IMR-90 (cell line): ENCODE results near the gene RUFY4. TPM values are rescaled to one million over a fixed set of nuclear protein-coding genes. Genes with fewer than 3 reads are reported as not detected.

Experiments
- ATAC-seq: fragments of 200-7000 bp; cut with Tn5 transposase; 2 replicates; pipeline ENCODE4 v1.9.1; 2020; ENCODE audit warnings: low read depth, mild to moderate bottlenecking, moderate library complexity
- BruUV-seq: library from RNA; stranded (reverse); fragments of 400-500 nt; replicated peaks from 2 replicates; lab custom pipeline; 2021; lab: Mats Ljungman, UMichigan
- CTCF ChIA-PET: fragments of 300-600 bp; formaldehyde crosslinking; extraction: SDS; loops from one replicate; lab custom pipeline; 2021; ENCODE audit warnings: antibody characterized with exemption; lab: Yijun Ruan, JAX
- POLR2A ChIA-PET: fragments of 300-600 bp; sonication (Branson Sonifier 250); formaldehyde crosslinking; loops from one replicate; lab custom pipeline; 2022; ENCODE audit warnings: antibody characterized with exemption; ENCODE audit not compliant: unreplicated experiment; lab: Charles Lee
- DNase-seq: peaks from one replicate; pipeline ENCODE4 v3.0.0; 2013
- H2AFZ ChIP-seq: replicated peaks from 2 replicates; pipeline ENCODE3; 2013; ENCODE audit warnings: low read length, mild to moderate bottlenecking; ENCODE audit not compliant: poor library complexity
- H2AK5ac ChIP-seq: 2 replicates; pipeline ENCODE4 v1.6.1; 2013; ENCODE audit warnings: low read depth, low read length, inconsistent platforms
- H2AK9ac ChIP-seq: replicated peaks from 2 replicates; pipeline ENCODE3; 2013; ENCODE audit warnings: mild to moderate bottlenecking, low read depth, low read length, moderate library complexity; ENCODE audit not compliant: poor library complexity
- H2BK120ac ChIP-seq: 2 replicates; pipeline ENCODE4 v1.6.1; 2013; ENCODE audit warnings: low read depth, low read length, inconsistent platforms
- H2BK15ac ChIP-seq: 3 replicates; pipeline ENCODE4 v1.6.1; 2013; ENCODE audit warnings: low read depth, low read length, inconsistent platforms
- H2BK20ac ChIP-seq: 2 replicates; pipeline ENCODE4 v1.6.1; 2013; ENCODE audit warnings: low read depth, mild to moderate bottlenecking, inconsistent platforms, low read length, moderate library complexity
- H2BK5ac ChIP-seq: 2 replicates; pipeline ENCODE4 v1.6.1; 2013; ENCODE audit warnings: mild to moderate bottlenecking, low read depth, low read length, inconsistent platforms; ENCODE audit not compliant: poor library complexity, severe bottlenecking
- H3K14ac ChIP-seq: replicated peaks from 2 replicates; pipeline ENCODE4 v1.6.1; 2013; ENCODE audit warnings: low read depth, low read length, inconsistent platforms
- H3K18ac ChIP-seq: 2 replicates; pipeline ENCODE4 v1.6.1; 2013; ENCODE audit warnings: low read depth, low read length, control low read depth
- H3K23ac ChIP-seq: 2 replicates; pipeline ENCODE4 v1.6.1; 2013; ENCODE audit warnings: low read depth, low read length, inconsistent platforms
- H3K27ac ChIP-seq: 2 replicates; pipeline ENCODE4 v1.5.1; 2013; ENCODE audit warnings: mild to moderate bottlenecking, control low read depth, low read length; ENCODE audit not compliant: insufficient read depth
- H3K27me3 ChIP-seq: 2 replicates; pipeline ENCODE4 v1.6.1; 2013; ENCODE audit warnings: low read length; ENCODE audit not compliant: control insufficient read depth, insufficient read depth
- H3K36me3 ChIP-seq: 2 replicates; pipeline ENCODE4 v1.6.1; 2013; ENCODE audit warnings: low read length, mixed read lengths; ENCODE audit not compliant: control insufficient read depth, insufficient read depth
- H3K4ac ChIP-seq: 2 replicates; pipeline ENCODE4 v1.6.1; 2013; ENCODE audit warnings: low read depth, low read length, inconsistent platforms
- H3K4me1 ChIP-seq: 2 replicates; pipeline ENCODE4 v1.6.1; 2013; ENCODE audit warnings: low read length, mixed read lengths; ENCODE audit not compliant: control insufficient read depth, insufficient read depth
- H3K4me2 ChIP-seq: 2 replicates; pipeline ENCODE4 v1.6.1; 2013; ENCODE audit warnings: low read depth, mild to moderate bottlenecking, control low read depth, low read length, moderate library complexity
- H3K4me3 ChIP-seq: 2 replicates; pipeline ENCODE4 v1.5.1; 2013; ENCODE audit warnings: low read depth, mild to moderate bottlenecking, control low read depth, low read length, moderate library complexity; ENCODE audit not compliant: insufficient read depth
- H3K56ac ChIP-seq: 2 replicates; pipeline ENCODE4 v1.6.1; 2013; ENCODE audit warnings: low read length, inconsistent platforms; ENCODE audit not compliant: insufficient read depth; ENCODE audit errors: extremely low read depth
- H3K79me1 ChIP-seq, 2 experiments: 2 replicates each; pipeline ENCODE4 v1.6.1; 2013; ENCODE audit warnings: low read length in 2 of 2, inconsistent platforms in 1 of 2, low read depth in 1 of 2
- H3K9ac ChIP-seq: 2 replicates; pipeline ENCODE4 v1.6.1; 2013; ENCODE audit warnings: low read depth, low read length, control low read depth
- H3K9me1 ChIP-seq: 2 replicates; pipeline ENCODE4 v1.6.1; 2013; ENCODE audit warnings: low read length, inconsistent platforms; ENCODE audit not compliant: insufficient read depth
- H3K9me3 ChIP-seq: 2 replicates; pipeline ENCODE4 v1.6.1; 2013; ENCODE audit warnings: low read length; ENCODE audit not compliant: control insufficient read depth, insufficient read depth
- H4K20me1 ChIP-seq: 2 replicates; pipeline ENCODE4 v1.6.1; 2013; ENCODE audit warnings: low read length, inconsistent platforms; ENCODE audit not compliant: insufficient read depth
- H4K5ac ChIP-seq: 2 replicates; pipeline ENCODE4 v1.6.1; 2013; ENCODE audit warnings: mild to moderate bottlenecking, low read depth, low read length, control low read depth
- H4K8ac ChIP-seq, 2 experiments: 2 replicates each; pipeline ENCODE4 v1.6.1; 2013; ENCODE audit warnings: low read depth in 2 of 2, low read length in 2 of 2, control low read depth in 1 of 2, inconsistent platforms in 1 of 2
- H4K91ac ChIP-seq: 2 replicates; pipeline ENCODE4 v1.6.1; 2013; ENCODE audit warnings: low read depth, low read length, inconsistent platforms; ENCODE audit not compliant: insufficient read depth
- BHLHE40 ChIP-seq: fragments of 150-350 bp; IDR thresholded peaks from 2 replicates; pipeline ENCODE4 v1.6.1; 2016; ENCODE audit warnings: mild to moderate bottlenecking, low read depth, low read length
- CHD1 ChIP-seq: IDR thresholded peaks from 2 replicates; pipeline ENCODE4 v1.6.1; 2012; ENCODE audit warnings: low read depth, low read length, improper control_type of control experiment
- FOS ChIP-seq: fragments of 150-350 bp; IDR thresholded peaks from 2 replicates; pipeline ENCODE4 v1.6.1; 2016; ENCODE audit warnings: low read depth, low read length
- MAFK ChIP-seq: IDR thresholded peaks from 2 replicates; pipeline ENCODE4 v1.6.1; 2012; ENCODE audit warnings: low read depth, low read length, improper control_type of control experiment
- MAZ ChIP-seq: IDR thresholded peaks from 2 replicates; pipeline ENCODE4 v1.6.1; 2012; ENCODE audit warnings: low read depth, mild to moderate bottlenecking, low read length, improper control_type of control experiment, moderate library complexity, borderline replicate concordance
- MXI1 ChIP-seq: IDR thresholded peaks from 2 replicates; pipeline ENCODE4 v1.6.1; 2012; ENCODE audit warnings: low read depth, mild to moderate bottlenecking, low read length, moderate library complexity, borderline replicate concordance
- NFE2L2 ChIP-seq: fragments of 150-350 bp; IDR thresholded peaks from 2 replicates; pipeline ENCODE4 v1.6.1; 2016; ENCODE audit warnings: low read depth, mild to moderate bottlenecking, low read length
- POLR2A ChIP-seq: IDR thresholded peaks from 2 replicates; pipeline ENCODE4 v1.6.1; 2012; ENCODE audit warnings: mild to moderate bottlenecking, low read depth, low read length
- RAD21 ChIP-seq: IDR thresholded peaks from 2 replicates; pipeline ENCODE4 v1.6.1; 2012; ENCODE audit warnings: low read length, improper control_type of control experiment
- RCOR1 ChIP-seq: IDR thresholded peaks from 2 replicates; pipeline ENCODE4 v1.6.1; 2012; ENCODE audit warnings: mild to moderate bottlenecking, low read length, improper control_type of control experiment; ENCODE audit not compliant: insufficient replicate concordance
- RFX5 ChIP-seq: IDR thresholded peaks from 2 replicates; pipeline ENCODE4 v1.8.0; 2012; ENCODE audit warnings: low read depth, mild to moderate bottlenecking, low read length, moderate library complexity
- SMC3 ChIP-seq: fragments of 150-350 bp; IDR thresholded peaks from 2 replicates; pipeline ENCODE4 v1.6.1; 2016; ENCODE audit warnings: low read depth, mild to moderate bottlenecking, antibody characterized with exemption, low read length, moderate library complexity
- WGBS, 2 experiments: methylation state at CpG; one replicate each; pipeline versions ENCODE4 v1.1.5 to v1.1.7; 2013; ENCODE audit warnings: missing lambda C conversion rate in 2 of 2; ENCODE audit not compliant: insufficient read length in 1 of 2; ENCODE audit errors: extremely low coverage in 2 of 2; 5-methylcytosine and 5-hydroxymethylcytosine counted together
- dilution Hi-C: fragments of 300-500 bp; cut with HindIII; formaldehyde crosslinking; loops from one replicate; pipeline ENCODE4 v1.14.3; 2018; ENCODE audit warnings: low sequenced_read_pairs; ENCODE audit not compliant: unreplicated experiment
- in situ Hi-C: fragments of 300-500 bp; cut with MboI; formaldehyde crosslinking; loops from 3 replicates; pipeline ENCODE4 v1.14.3; 2019; ENCODE audit warnings: low sequenced_read_pairs, inconsistent platforms, mixed read lengths
- intact Hi-C: fragments of 100-400 bp; cut with micrococcal nuclease; formaldehyde crosslinking; loops from 2 replicates; pipeline ENCODE4 v1.10.0; 2022
- polyA plus RNA-seq, 3 experiments: library from polyadenylated mRNA; depleted of rRNA; stranded (reverse); fragments of >200 nt; gene quantifications; 2 replicates each; pipeline ENCODE4 v1.2.3, GENCODE V29; 2012; ENCODE audit warnings: low replicate concordance in 1 of 3
- total RNA-seq: library from RNA; depleted of rRNA; stranded (reverse); fragments of >200 nt; gene quantifications from 2 replicates; pipeline ENCODE4 v1.2.3, GENCODE V29; 2012
- TF ChIP-seq, protein P1 (sequence below): conservative IDR thresholded peaks from 2 replicates; pipeline ENCODE4 v1.5.1; 2012; ENCODE audit warnings: mild to moderate bottlenecking, low read depth, low read length, improper control_type of control experiment
- TF ChIP-seq, protein P2 (sequence below): fragments of 150-350 bp; IDR thresholded peaks from 2 replicates; pipeline ENCODE4 v1.6.1; 2016; ENCODE audit warnings: low read depth, mild to moderate bottlenecking, low read length, moderate library complexity, borderline replicate concordance
- TF ChIP-seq, protein P3 (sequence below): fragments of 150-350 bp; IDR thresholded peaks from 2 replicates; pipeline ENCODE4 v1.6.1; 2017; ENCODE audit warnings: mild to moderate bottlenecking, antibody characterized with exemption, low read length, low read depth

Gene RUFY4
- total and polyA plus RNA-seq, 2 of the 4 experiments (the other 2 are of a cell fraction) = not detected

DNA sequence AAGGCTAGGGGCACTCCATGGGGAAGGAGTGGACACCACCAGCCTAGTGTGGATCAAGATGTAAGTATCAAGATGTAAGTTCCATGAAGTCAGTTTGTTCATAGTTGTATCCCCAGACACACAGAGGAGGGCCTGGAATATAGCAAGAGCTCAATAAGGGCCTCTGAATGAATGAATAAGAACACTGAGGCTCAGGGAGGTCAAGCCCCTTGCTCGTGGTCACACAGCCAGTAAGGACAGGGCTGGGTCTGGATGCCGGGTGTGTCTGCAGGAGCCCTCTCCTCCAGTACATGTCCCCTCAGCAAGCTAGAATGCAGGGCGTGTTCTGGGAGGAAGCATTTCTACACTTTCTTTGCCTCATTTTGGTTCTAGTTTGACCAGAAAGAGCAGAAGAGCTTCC, 2.9 kb downstream of the RUFY4 start:
- Histone ChIP-seq H3K4ac (no peak overlapping the region), H4K8ac (no peak overlapping the region), H2BK15ac (no peak overlapping the region), H3K4me1 (no peaks in the 10 kb centered on the region), H3K27ac (no peak overlapping the region), H4K5ac (no peak overlapping the region), H4K91ac (no peak overlapping the region), H3K14ac (no peak overlapping the region), H4K20me1 (0 out of 2 replicates have a peak, but pooled peaks cover 3% of the 10 kb centered on the region), H2BK120ac (no peak overlapping the region), H3K18ac (no peak overlapping the region), H3K9me1 (no peaks in the 10 kb centered on the region), H3K9me3 (no peaks in the 10 kb centered on the region), H3K56ac (no peak overlapping the region), H3K27me3 (peaks cover 71% of the 10 kb centered on the region), H3K4me2 (no peak overlapping the region), H2AFZ (no peak overlapping the region), H3K23ac (no peak overlapping the region), H3K9ac (no peak overlapping the region), H3K36me3 (no peaks in the 10 kb centered on the region), H3K4me3 (no peak overlapping the region), H2BK5ac (no peak overlapping the region), H2AK9ac (no peak overlapping the region), H2BK20ac (no peak overlapping the region), H3K79me1 (no peaks in the 10 kb centered on the region), H2AK5ac (no peak overlapping the region)
- dilution Hi-C loops = no loop called here
- ATAC-seq (no peak), DNase-seq (no peak)
- CTCF ChIA-PET = no interaction called here
- intact Hi-C loops = no loop called here
- TF ChIP-seq RCOR1 (no peak), MAFK (no peak), SMC3 (no peak), NFE2L2 (no peak), CHD1 (no peak), POLR2A (no peak), RFX5 (no peak), RAD21 (no peak), BHLHE40 (no peak), FOS (no peak), MAZ (no peak), MXI1 (no peak)
- TF ChIP-seq, protein P1, sequence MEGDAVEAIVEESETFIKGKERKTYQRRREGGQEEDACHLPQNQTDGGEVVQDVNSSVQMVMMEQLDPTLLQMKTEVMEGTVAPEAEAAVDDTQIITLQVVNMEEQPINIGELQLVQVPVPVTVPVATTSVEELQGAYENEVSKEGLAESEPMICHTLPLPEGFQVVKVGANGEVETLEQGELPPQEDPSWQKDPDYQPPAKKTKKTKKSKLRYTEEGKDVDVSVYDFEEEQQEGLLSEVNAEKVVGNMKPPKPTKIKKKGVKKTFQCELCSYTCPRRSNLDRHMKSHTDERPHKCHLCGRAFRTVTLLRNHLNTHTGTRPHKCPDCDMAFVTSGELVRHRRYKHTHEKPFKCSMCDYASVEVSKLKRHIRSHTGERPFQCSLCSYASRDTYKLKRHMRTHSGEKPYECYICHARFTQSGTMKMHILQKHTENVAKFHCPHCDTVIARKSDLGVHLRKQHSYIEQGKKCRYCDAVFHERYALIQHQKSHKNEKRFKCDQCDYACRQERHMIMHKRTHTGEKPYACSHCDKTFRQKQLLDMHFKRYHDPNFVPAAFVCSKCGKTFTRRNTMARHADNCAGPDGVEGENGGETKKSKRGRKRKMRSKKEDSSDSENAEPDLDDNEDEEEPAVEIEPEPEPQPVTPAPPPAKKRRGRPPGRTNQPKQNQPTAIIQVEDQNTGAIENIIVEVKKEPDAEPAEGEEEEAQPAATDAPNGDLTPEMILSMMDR = no peak
- TF ChIP-seq, protein P2, sequence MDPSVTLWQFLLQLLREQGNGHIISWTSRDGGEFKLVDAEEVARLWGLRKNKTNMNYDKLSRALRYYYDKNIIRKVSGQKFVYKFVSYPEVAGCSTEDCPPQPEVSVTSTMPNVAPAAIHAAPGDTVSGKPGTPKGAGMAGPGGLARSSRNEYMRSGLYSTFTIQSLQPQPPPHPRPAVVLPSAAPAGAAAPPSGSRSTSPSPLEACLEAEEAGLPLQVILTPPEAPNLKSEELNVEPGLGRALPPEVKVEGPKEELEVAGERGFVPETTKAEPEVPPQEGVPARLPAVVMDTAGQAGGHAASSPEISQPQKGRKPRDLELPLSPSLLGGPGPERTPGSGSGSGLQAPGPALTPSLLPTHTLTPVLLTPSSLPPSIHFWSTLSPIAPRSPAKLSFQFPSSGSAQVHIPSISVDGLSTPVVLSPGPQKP = no peak
- TF ChIP-seq, protein P3, sequence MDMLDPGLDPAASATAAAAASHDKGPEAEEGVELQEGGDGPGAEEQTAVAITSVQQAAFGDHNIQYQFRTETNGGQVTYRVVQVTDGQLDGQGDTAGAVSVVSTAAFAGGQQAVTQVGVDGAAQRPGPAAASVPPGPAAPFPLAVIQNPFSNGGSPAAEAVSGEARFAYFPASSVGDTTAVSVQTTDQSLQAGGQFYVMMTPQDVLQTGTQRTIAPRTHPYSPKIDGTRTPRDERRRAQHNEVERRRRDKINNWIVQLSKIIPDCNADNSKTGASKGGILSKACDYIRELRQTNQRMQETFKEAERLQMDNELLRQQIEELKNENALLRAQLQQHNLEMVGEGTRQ = no peak
- POLR2A ChIA-PET = no interaction called here
- 100% methylated on average over 1 of the region's 3 CpGs; no CpG with 5 or more reads in 1 of the 2 experiments for WGBS, 2 experiments
- in situ Hi-C loops = no loop called here
- BruUV-seq = no TSS peak
